ENCODE measurements around the gene SIRPG.

- TF ChIP-seq CTCF (IDR thresholded peaks at IDR 0.05) (no peak), POLR2A (IDR thresholded peaks at IDR 0.05) (no peak), EP300 (IDR thresholded peaks at IDR 0.05; ENCODE audit: low read depth) (no peak), POLR2AphosphoS5 (IDR thresholded peaks at IDR 0.05) (no peak)
These were observed 19.8 kb downstream of the SIRPG start for GRCh38 chr20:1637755-1638154.
